22Rv1 (cell line): ENCODE data around the gene OBP2B.

Source experiments
- ZFX ChIP-seq: fragments of 450-650 bp; IDR thresholded peaks from 2 replicates; pipeline ENCODE4 v1.6.1; 2017; ENCODE audit warnings: antibody characterized with exemption, borderline replicate concordance
- TF ChIP-seq, protein P1 (sequence below): fragments of 450-650 bp; IDR thresholded peaks from 2 replicates; pipeline ENCODE4 v1.5.1; 2017; ENCODE audit warnings: mild to moderate bottlenecking

DNA sequence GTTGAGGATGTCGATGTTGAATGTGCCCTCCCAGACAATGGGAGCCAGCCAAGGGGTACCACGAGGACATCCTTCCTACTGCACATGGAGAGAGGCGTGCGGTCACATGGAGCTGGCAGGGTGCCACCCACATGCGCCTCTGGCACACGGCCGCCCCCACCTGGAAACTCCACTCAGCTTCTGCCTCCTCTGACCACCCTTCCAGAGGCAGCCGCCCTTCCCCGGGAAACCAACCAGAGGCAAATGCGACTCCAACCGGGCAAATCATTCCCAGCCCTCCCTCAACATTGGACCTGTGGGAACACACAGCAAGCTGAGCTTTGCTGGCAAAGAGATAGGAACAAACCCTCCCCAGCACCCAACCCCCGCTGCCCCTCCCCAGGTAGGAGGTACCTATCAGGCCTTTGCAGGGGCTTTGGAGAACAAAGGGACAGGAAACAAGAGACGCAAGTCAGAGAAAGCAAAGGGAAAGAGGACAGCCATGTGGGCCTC lies 48.5 kb upstream of the OBP2B start:
- TF ChIP-seq, protein P1, sequence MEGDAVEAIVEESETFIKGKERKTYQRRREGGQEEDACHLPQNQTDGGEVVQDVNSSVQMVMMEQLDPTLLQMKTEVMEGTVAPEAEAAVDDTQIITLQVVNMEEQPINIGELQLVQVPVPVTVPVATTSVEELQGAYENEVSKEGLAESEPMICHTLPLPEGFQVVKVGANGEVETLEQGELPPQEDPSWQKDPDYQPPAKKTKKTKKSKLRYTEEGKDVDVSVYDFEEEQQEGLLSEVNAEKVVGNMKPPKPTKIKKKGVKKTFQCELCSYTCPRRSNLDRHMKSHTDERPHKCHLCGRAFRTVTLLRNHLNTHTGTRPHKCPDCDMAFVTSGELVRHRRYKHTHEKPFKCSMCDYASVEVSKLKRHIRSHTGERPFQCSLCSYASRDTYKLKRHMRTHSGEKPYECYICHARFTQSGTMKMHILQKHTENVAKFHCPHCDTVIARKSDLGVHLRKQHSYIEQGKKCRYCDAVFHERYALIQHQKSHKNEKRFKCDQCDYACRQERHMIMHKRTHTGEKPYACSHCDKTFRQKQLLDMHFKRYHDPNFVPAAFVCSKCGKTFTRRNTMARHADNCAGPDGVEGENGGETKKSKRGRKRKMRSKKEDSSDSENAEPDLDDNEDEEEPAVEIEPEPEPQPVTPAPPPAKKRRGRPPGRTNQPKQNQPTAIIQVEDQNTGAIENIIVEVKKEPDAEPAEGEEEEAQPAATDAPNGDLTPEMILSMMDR, result no peak
- no peak for TF ChIP-seq ZFX
